Measurements from ENCODE around the gene KPNA1. TPM values are rescaled to one million over a fixed set of nuclear protein-coding genes. Genes with fewer than 3 reads are reported as not detected.
"Not testable (repeated sequence)": the region's sequence is repeated elsewhere in the genome, so short reads cannot be mapped to it uniquely, and the experiment has no call there.

KPNA1 gene
- total RNA-seq, 1 donor from 2014 or later = 73.4 TPM

GRCh38 chr3:122458992-122459391 lies 55.7 kb downstream of the KPNA1 start:
- H3K27me3 Mint-ChIP-seq (ENCODE audit: unreplicated experiment) = no peaks in the 10 kb centered on the region
- no peak overlapping the region for H3K4me3 Mint-ChIP-seq (ENCODE audit: unreplicated experiment)
- peak; percentile 63 for TF ChIP-seq CTCF (IDR thresholded peaks at IDR 0.05)
- peaks cover 37% of the 10 kb centered on the region for H3K36me3 Mint-ChIP-seq (ENCODE audit: unreplicated experiment)
- no peaks in the 10 kb centered on the region for H3K9me3 Mint-ChIP-seq (ENCODE audit: unreplicated experiment)
- no peaks in the 10 kb centered on the region for H3K4me1 Mint-ChIP-seq (ENCODE audit: unreplicated experiment)
- no peak for DNase-seq (ENCODE audit: extremely low spot score, unreplicated experiment)
- peak overlapping the region; percentile 48 for H3K27ac Mint-ChIP-seq (ENCODE audit: unreplicated experiment)

- DNase-seq (ENCODE audit: extremely low spot score, unreplicated experiment) = no peak
- Mint-ChIP-seq H3K27me3 (ENCODE audit: unreplicated experiment) (no peaks in the 10 kb centered on the region), H3K27ac (ENCODE audit: unreplicated experiment) (no peak overlapping the region), H3K9me3 (ENCODE audit: unreplicated experiment) (no peaks in the 10 kb centered on the region), H3K4me3 (ENCODE audit: unreplicated experiment) (no peak overlapping the region), H3K4me1 (ENCODE audit: unreplicated experiment) (no peaks in the 10 kb centered on the region), H3K36me3 (ENCODE audit: unreplicated experiment) (peaks cover 40% of the 10 kb centered on the region)
- no peak for TF ChIP-seq CTCF (IDR thresholded peaks at IDR 0.05)
Observed at GRCh38 chr3:122457706-122458105, 57.0 kb downstream of the KPNA1 start.

- H3K4me1 Mint-ChIP-seq (ENCODE audit: unreplicated experiment) = no peaks in the 10 kb centered on the region
Observed at GRCh38 chr3:122456074-122456473, 58.7 kb downstream of the KPNA1 start.

DNA sequence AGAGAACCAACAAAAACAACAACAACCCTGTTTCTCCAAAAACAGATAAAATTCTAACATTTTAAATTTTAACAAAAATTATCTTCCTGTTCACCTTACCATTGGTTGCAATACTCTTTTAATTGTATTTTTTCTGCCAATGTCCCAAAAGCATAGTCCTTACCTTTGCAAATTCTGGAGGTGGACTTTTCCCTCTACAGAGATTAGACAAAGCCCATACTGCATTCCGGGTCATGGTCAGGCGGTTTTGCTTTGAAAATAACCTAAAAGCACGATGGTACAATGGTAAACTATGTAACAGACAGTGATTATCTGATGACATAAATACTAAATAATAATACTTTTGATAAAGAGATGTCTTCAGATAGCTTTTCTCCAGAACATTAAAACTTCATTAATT lies 63.4 kb downstream of the KPNA1 start:
- no peak for DNase-seq (ENCODE audit: extremely low spot score, unreplicated experiment)
- Mint-ChIP-seq H3K9me3 (ENCODE audit: unreplicated experiment) (no peaks in the 10 kb centered on the region), H3K4me3 (ENCODE audit: unreplicated experiment) (no peak overlapping the region), H3K27ac (ENCODE audit: unreplicated experiment) (no peak overlapping the region), H3K36me3 (ENCODE audit: unreplicated experiment) (peaks cover 59% of the 10 kb centered on the region), H3K4me1 (ENCODE audit: unreplicated experiment) (no peaks in the 10 kb centered on the region), H3K27me3 (ENCODE audit: unreplicated experiment) (no peaks in the 10 kb centered on the region)
- TF ChIP-seq CTCF (IDR thresholded peaks at IDR 0.05) = no peak

More at GRCh38 chr3:122456074-122456473, 58.7 kb downstream of the KPNA1 start:
- no peak for TF ChIP-seq CTCF (IDR thresholded peaks at IDR 0.05)
- H3K9me3 Mint-ChIP-seq (ENCODE audit: unreplicated experiment) = no peaks in the 10 kb centered on the region
- no peak overlapping the region for H3K4me3 Mint-ChIP-seq (ENCODE audit: unreplicated experiment)
- no peak for DNase-seq (ENCODE audit: extremely low spot score, unreplicated experiment)
- H3K27ac Mint-ChIP-seq (ENCODE audit: unreplicated experiment) = no peak overlapping the region
- H3K36me3 Mint-ChIP-seq (ENCODE audit: unreplicated experiment) = peaks cover 36% of the 10 kb centered on the region
- H3K27me3 Mint-ChIP-seq (ENCODE audit: unreplicated experiment) = no peaks in the 10 kb centered on the region

DNA sequence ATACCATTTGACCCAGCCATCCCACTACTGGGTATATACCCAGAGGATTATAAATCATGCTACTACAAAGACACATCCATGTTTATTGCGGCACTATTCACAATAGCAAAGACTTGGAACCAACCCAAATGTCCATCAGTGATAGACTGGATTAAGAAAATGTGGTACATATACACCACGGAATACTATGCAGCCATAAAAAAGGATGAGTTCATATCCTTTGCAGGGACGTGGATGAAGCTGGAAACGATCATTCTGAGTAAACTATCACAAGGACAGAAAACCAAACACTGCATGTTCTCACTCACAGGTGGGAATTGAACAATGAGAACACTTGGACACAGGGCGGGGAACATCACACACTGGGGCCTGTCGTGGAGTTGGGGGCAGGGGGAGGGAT lies 66.5 kb downstream of the KPNA1 start:
- H3K27ac Mint-ChIP-seq (ENCODE audit: unreplicated experiment); H3K4me3 Mint-ChIP-seq (ENCODE audit: unreplicated experiment): not testable (repeated sequence)
- peaks cover 67% of the 10 kb centered on the region for H3K36me3 Mint-ChIP-seq (ENCODE audit: unreplicated experiment)

DNA sequence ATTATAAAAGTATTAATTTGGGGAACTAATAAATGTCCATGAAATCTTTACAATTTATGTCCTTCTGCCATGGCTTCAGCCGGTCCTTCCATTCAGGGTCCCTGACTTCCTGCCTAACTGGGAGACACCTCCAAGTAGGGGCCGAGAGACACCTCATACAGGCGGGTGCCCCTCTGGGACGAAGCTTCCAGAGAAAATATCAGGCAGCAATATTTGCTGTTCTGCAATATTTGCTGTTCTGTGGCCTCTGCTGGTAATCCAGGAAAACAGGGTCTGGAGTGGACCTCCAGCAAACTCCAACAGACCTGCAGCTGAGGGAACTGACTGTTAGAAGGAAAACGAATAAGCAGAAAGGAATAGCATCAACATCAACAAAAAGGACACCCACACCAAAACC lies 70.2 kb downstream of the KPNA1 start:
- H3K27ac Mint-ChIP-seq (ENCODE audit: unreplicated experiment); H3K27me3 Mint-ChIP-seq (ENCODE audit: unreplicated experiment); H3K9me3 Mint-ChIP-seq (ENCODE audit: unreplicated experiment); DNase-seq (ENCODE audit: extremely low spot score, unreplicated experiment); H3K4me1 Mint-ChIP-seq (ENCODE audit: unreplicated experiment); H3K4me3 Mint-ChIP-seq (ENCODE audit: unreplicated experiment): not testable (repeated sequence)
- peaks cover 69% of the 10 kb centered on the region for H3K36me3 Mint-ChIP-seq (ENCODE audit: unreplicated experiment)

More for the DNA sequence above, 66.5 kb downstream of the KPNA1 start:
- H3K9me3 Mint-ChIP-seq (ENCODE audit: unreplicated experiment); DNase-seq (ENCODE audit: extremely low spot score, unreplicated experiment); H3K27me3 Mint-ChIP-seq (ENCODE audit: unreplicated experiment); H3K4me1 Mint-ChIP-seq (ENCODE audit: unreplicated experiment): not testable (repeated sequence)

- not testable (repeated sequence) for H3K4me3 Mint-ChIP-seq (ENCODE audit: unreplicated experiment); H3K4me1 Mint-ChIP-seq (ENCODE audit: unreplicated experiment); H3K9me3 Mint-ChIP-seq (ENCODE audit: unreplicated experiment); DNase-seq (ENCODE audit: extremely low spot score, unreplicated experiment); H3K27ac Mint-ChIP-seq (ENCODE audit: unreplicated experiment); H3K27me3 Mint-ChIP-seq (ENCODE audit: unreplicated experiment)
- peaks cover 66% of the 10 kb centered on the region for H3K36me3 Mint-ChIP-seq (ENCODE audit: unreplicated experiment)
Observed at GRCh38 chr3:122443762-122444490, 70.8 kb downstream of the KPNA1 start.

All from osteocyte (in vitro differentiated cells).